ENCODE measurements around the gene EHD2.
"Not testable (repeated sequence)": the region's sequence is repeated elsewhere in the genome, so short reads cannot be mapped to it uniquely, and the experiment has no call there.

Gene EHD2

GRCh38 chr19:47730910-47731309 is 17.7 kb downstream of the EHD2 start:
- H3K4me3 ChIP-seq (replicated peaks; ENCODE audit: low read depth, low read length): no peak overlapping the region
- TF ChIP-seq CTCF (IDR thresholded peaks at IDR 0.05; ENCODE audit: low read depth, low read length, missing control alignments): no peak
- no peak for DNase-seq (ENCODE audit: extremely low read depth, low read depth)

GRCh38 chr19:47735131-47735530 is 21.9 kb downstream of the EHD2 start:
- TF ChIP-seq CTCF (IDR thresholded peaks at IDR 0.05; ENCODE audit: low read depth, low read length, missing control alignments): no peak
- H3K4me3 ChIP-seq (replicated peaks; ENCODE audit: low read depth, low read length): no peak overlapping the region
- no peak for DNase-seq (ENCODE audit: extremely low read depth, low read depth)

- TF ChIP-seq CTCF (IDR thresholded peaks at IDR 0.05; ENCODE audit: low read depth, low read length, missing control alignments): no peak
- DNase-seq (ENCODE audit: extremely low read depth, low read depth): no peak
- no peak overlapping the region for H3K4me3 ChIP-seq (replicated peaks; ENCODE audit: low read depth, low read length)
Observed at GRCh38 chr19:47740866-47741519, 27.8 kb downstream of the EHD2 start.

GRCh38 chr19:47741544-47742140 is 28.4 kb downstream of the EHD2 start:
- no peak overlapping the region for H3K4me3 ChIP-seq (replicated peaks; ENCODE audit: low read depth, low read length)
- TF ChIP-seq CTCF (IDR thresholded peaks at IDR 0.05; ENCODE audit: low read depth, low read length, missing control alignments): no peak
- DNase-seq (ENCODE audit: extremely low read depth, low read depth): no peak

GRCh38 chr19:47742634-47743033 is 29.4 kb downstream of the EHD2 start:
- DNase-seq (ENCODE audit: extremely low read depth, low read depth): no peak
- TF ChIP-seq CTCF (IDR thresholded peaks at IDR 0.05; ENCODE audit: low read depth, low read length, missing control alignments): no peak
- H3K4me3 ChIP-seq (replicated peaks; ENCODE audit: low read depth, low read length): peak overlapping the region; percentile 36

- no peak for TF ChIP-seq CTCF (IDR thresholded peaks at IDR 0.05; ENCODE audit: low read depth, low read length, missing control alignments)
- peak within 1 kb of the TSS; percentile 73 for H3K4me3 ChIP-seq (replicated peaks; ENCODE audit: low read depth, low read length)
- DNase-seq (ENCODE audit: extremely low read depth, low read depth): peak; percentile 97
Observed at GRCh38 chr19:47745010-47745901, 32.0 kb downstream of the EHD2 start, which contains the start of gene NOP53. Gene NOP53 (plus strand): TSS chr19:47745546. CDS start chr19:47745560, 14 bp downstream.

- peak overlapping the region; percentile 73 for H3K4me3 ChIP-seq (replicated peaks; ENCODE audit: low read depth, low read length)
- not testable (repeated sequence) for DNase-seq (ENCODE audit: extremely low read depth, low read depth)
Observed at GRCh38 chr19:47746129-47746528, 32.9 kb downstream of the EHD2 start.
